ENCODE data around the gene ARL5C.

The ARL5C gene

GRCh38 chr17:39200070-39200879 is 34.3 kb upstream of the ARL5C start, which contains the start of gene RPL19:
TSS of gene RPL19 (plus strand) at chr17:39200283. CDS start at chr17:39200345, 62 bp downstream.
- POLR2A ChIA-PET, result interaction anchor here (0.6 to 1.2 kb wide), 11 partner anchors 9 to 1378 kb away, joined by 3 to 8 read pairs (median 4); no protein-coding TSS in a partner anchor
- no peak for TF ChIP-seq CTCF (IDR thresholded peaks at IDR 0.05; ENCODE audit: control extremely low read depth, extremely low read depth, low read depth, missing control alignments)
- peak; percentile 88 for DNase-seq (ENCODE audit: extremely low spot score)
- CTCF ChIA-PET, result interaction anchor here (1.0 to 3.4 kb wide), 5 partner anchors 26 to 47 kb away, joined by 6 to 22 read pairs (median 9); no protein-coding TSS in a partner anchor

GRCh38 chr17:39199820-39200069 is 33.8 kb upstream of the ARL5C start:
- CTCF ChIA-PET, result interaction anchor here (1.0 to 3.4 kb wide), 4 partner anchors 25 to 47 kb away, joined by 6 to 22 read pairs (median 9); no protein-coding TSS in a partner anchor
- POLR2A ChIA-PET, result interaction anchor here (0.6 to 1.2 kb wide), 11 partner anchors 9 to 1378 kb away, joined by 3 to 8 read pairs (median 4); no protein-coding TSS in a partner anchor
- peak; percentile 93 for DNase-seq (ENCODE audit: extremely low spot score)
- no peak for TF ChIP-seq CTCF (IDR thresholded peaks at IDR 0.05; ENCODE audit: control extremely low read depth, extremely low read depth, low read depth, missing control alignments)

DNA sequence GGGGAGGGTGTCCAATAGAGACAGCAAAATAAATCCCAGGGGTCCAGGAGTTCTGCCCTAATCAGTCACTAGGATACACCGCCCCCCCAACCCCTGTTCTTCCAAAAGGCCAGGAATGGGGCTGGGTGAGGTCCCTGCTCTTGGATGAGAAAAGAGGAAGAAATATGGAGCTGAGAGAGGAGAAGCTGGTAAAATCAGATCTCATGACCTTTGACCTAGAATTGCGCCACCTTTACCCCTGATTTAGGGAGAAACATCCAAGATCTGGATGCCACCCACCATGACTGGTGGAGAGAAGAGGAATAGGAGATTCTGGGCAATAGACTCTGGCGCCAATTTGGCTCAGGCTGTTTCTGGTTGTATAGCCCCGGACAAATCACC is 32.2 kb upstream of the ARL5C start:
- DNase-seq (ENCODE audit: extremely low spot score), result no peak
- ChIA-PET POLR2A (no interaction called here), CTCF (interaction anchor here (1.0 to 3.4 kb wide), 4 partner anchors 8 to 46 kb away, joined by 3 to 22 read pairs (median 6); no protein-coding TSS in a partner anchor)

DNA sequence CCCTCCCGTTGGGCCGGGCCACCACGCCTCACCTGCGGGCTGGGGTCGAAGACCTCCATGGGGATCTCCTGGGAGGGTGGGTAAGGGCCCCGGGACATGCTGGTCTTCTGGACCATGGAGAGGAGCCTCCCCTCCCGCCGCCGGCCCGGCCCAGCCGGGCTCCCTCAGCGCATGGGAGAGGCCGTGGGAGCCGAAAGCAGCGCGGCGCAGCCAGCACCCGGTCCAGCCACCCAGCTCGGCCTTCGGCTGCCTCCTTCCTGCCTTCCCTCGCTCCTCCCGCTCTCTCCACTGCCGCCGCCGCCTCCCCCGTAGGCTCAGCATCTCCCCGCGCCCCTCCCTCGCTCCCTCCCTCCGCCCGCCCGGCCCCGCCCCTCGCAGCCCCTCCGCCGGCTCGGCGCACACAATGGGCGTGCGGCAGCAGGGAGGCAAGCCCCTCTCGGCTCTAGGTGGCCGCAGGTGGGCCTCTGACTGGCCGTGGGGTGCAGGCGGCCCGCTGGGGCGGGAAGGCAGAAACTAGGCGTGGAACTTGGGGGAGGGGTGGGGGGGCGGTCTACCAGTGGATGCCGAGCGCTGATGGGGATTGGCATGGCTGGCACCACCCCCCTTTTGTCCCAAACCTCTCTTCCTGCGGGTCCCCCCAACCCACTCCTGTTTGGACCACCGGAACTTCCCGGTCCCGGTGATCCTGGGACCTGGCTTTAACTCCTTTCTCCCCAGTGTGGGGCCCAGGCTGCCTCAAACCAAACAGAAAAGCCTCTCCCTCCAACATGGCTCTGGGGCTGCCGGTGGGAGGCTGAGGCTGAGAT is 31.6 kb upstream of the ARL5C start, which contains the start of gene CACNB1:
Gene CACNB1, minus strand, starts transcription at position 290 of the 806 bp plus-strand sequence. Its CDS starts 174 bp downstream, at position 116.
- peak; percentile 89 for DNase-seq (ENCODE audit: extremely low spot score)
- no peak for TF ChIP-seq CTCF (IDR thresholded peaks at IDR 0.05; ENCODE audit: control extremely low read depth, extremely low read depth, low read depth, missing control alignments)
- POLR2A ChIA-PET, result interaction anchor here (0.8 kb wide), 1 partner anchor 96 kb away, joined by 3 read pairs; no protein-coding TSS in a partner anchor
- CTCF ChIA-PET, result interaction anchor here (0.6 to 3.9 kb wide), 5 partner anchors 9 to 46 kb away, joined by 3 to 21 read pairs (median 7); partner anchors contain the start of gene ARL5C

More for the DNA sequence above, 32.2 kb upstream of the ARL5C start:
- TF ChIP-seq CTCF (IDR thresholded peaks at IDR 0.05; ENCODE audit: control extremely low read depth, extremely low read depth, low read depth, missing control alignments), result no peak

DNA sequence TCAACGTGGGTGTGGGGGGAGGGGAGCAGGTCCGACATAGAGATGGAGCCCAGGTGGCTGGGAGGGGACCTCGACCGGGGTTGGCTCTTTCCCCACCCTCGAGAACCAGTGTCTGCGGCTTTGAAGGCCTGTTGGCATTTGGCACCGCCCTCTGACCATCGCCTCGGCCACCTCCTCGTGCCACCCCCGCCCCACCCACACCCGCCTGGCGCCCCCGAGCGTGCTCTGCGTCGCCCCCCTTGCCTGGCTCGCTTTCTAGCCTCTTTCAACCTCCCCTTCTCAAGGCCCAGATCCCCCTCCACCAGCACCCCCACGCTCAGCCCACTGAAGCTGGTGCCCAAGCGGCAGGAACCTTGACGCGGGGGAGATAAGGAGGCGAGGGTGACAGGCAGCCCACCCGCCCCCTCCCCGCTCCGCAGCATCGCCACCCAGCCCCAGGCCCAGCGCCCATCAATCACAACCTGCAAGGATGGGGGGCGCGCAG is 30.9 kb upstream of the ARL5C start:
- ChIA-PET CTCF (interaction anchor here (0.6 to 3.9 kb wide), 5 partner anchors 10 to 47 kb away, joined by 3 to 21 read pairs (median 7); partner anchors contain the start of gene ARL5C), POLR2A (interaction anchor here (0.8 kb wide), 1 partner anchor 95 kb away, joined by 3 read pairs; no protein-coding TSS in a partner anchor)
- DNase-seq (ENCODE audit: extremely low spot score), result no peak
- no peak for TF ChIP-seq CTCF (IDR thresholded peaks at IDR 0.05; ENCODE audit: control extremely low read depth, extremely low read depth, low read depth, missing control alignments)

Measured in GM10248 (cell line).